HEK293 (cell line): ENCODE measurements around the gene KLF2.

ENCODE experiments used
- CTCF ChIA-PET: fragments of 350-600 bp; formaldehyde crosslinking; extraction: SDS; loops from one replicate; lab custom pipeline; 2021; ENCODE audit warnings: antibody characterized with exemption; lab: Yijun Ruan, JAX
- POLR2A ChIA-PET: fragments of 300-600 bp; formaldehyde crosslinking; extraction: SDS; loops from one replicate; lab custom pipeline; 2020; ENCODE audit warnings: antibody characterized with exemption, inconsistent platforms; lab: Yijun Ruan, JAX
- H3K27ac ChIP-seq: fragments of 200-500 bp; sonication (Bioruptor generic); 2 replicates; pipeline ENCODE4 v1.5.1; 2014; ENCODE audit warnings: low read depth, low read length, control low read depth, inconsistent platforms; ENCODE audit errors: extremely low read depth
- H3K36me3 ChIP-seq, 2 experiments: fragments of 200-500 bp in 1 of 2; sonication (Bioruptor generic) in 1 of 2; 1 replicate in 1 of 2; 2 replicates in 1 of 2; pipeline ENCODE4 v1.5.1; 2014 to 2017; ENCODE audit warnings: inconsistent platforms in 2 of 2, low read length in 2 of 2; ENCODE audit not compliant: control insufficient read depth in 2 of 2, insufficient read depth in 1 of 2
- H3K4me1 ChIP-seq: fragments of 200-500 bp; sonication (Bioruptor generic); 2 replicates; pipeline ENCODE4 v1.5.1; 2014; ENCODE audit warnings: mild to moderate bottlenecking, low read length, inconsistent platforms; ENCODE audit not compliant: control insufficient read depth, insufficient read depth
- H3K4me3 ChIP-seq: 2 replicates; pipeline ENCODE4 v1.5.1; 2011; ENCODE audit warnings: low read depth, mild to moderate bottlenecking, control low read depth, low read length, moderate library complexity
- H3K9me3 ChIP-seq: fragments of 200-500 bp; sonication (Bioruptor generic); 2 replicates; pipeline ENCODE4 v1.5.1; 2014; ENCODE audit warnings: low read depth, low read length, inconsistent platforms; ENCODE audit not compliant: control insufficient read depth, insufficient read depth
- GLIS1 ChIP-seq: fragments of 450-650 bp; formaldehyde crosslinking; IDR thresholded peaks from 2 replicates; pipeline ENCODE4 v1.5.1; 2016; ENCODE audit warnings: missing biosample characterization, missing genetic modification characterization
- HOXC10 ChIP-seq: sonication (generic); formaldehyde crosslinking; IDR thresholded peaks from 2 replicates; pipeline ENCODE4 v1.8.1; 2023; ENCODE audit warnings: mild to moderate bottlenecking, missing genetic modification reagents
- RBAK ChIP-seq: fragments of 450-650 bp; formaldehyde crosslinking; IDR thresholded peaks from 2 replicates; pipeline ENCODE4 v1.5.1; 2016; ENCODE audit warnings: missing biosample characterization, missing genetic modification characterization
- SP7 ChIP-seq: fragments of 450-650 bp; formaldehyde crosslinking; IDR thresholded peaks from 2 replicates; pipeline ENCODE4 v1.5.1; 2016; ENCODE audit warnings: missing biosample characterization, missing genetic modification characterization
- ZEB2 ChIP-seq: fragments of 450-650 bp; formaldehyde crosslinking; IDR thresholded peaks from 2 replicates; pipeline ENCODE4 v1.5.1; 2016; ENCODE audit warnings: missing biosample characterization, missing genetic modification characterization
- ZNF10 ChIP-seq: fragments of 450-650 bp; formaldehyde crosslinking; IDR thresholded peaks from 2 replicates; pipeline ENCODE4 v1.5.1; 2017; ENCODE audit warnings: missing biosample characterization, missing genetic modification characterization
- ZNF214 ChIP-seq: fragments of 450-650 bp; formaldehyde crosslinking; IDR thresholded peaks from 2 replicates; pipeline ENCODE4 v1.5.1; 2017; ENCODE audit warnings: missing biosample characterization, mild to moderate bottlenecking, missing genetic modification characterization, borderline replicate concordance
- ZNF248 ChIP-seq: fragments of 450-650 bp; formaldehyde crosslinking; IDR thresholded peaks from 2 replicates; pipeline ENCODE4 v1.5.1; 2017; ENCODE audit warnings: missing biosample characterization, missing genetic modification characterization
- ZNF341 ChIP-seq: fragments of 450-650 bp; formaldehyde crosslinking; IDR thresholded peaks from 2 replicates; pipeline ENCODE4; 2016; ENCODE audit warnings: low read depth, missing biosample characterization, missing genetic modification characterization
- ZNF416 ChIP-seq: fragments of 450-650 bp; formaldehyde crosslinking; IDR thresholded peaks from 2 replicates; pipeline ENCODE4 v1.5.1; 2016; ENCODE audit warnings: missing biosample characterization, missing genetic modification characterization
- ZNF660 ChIP-seq: fragments of 450-650 bp; IDR thresholded peaks from 2 replicates; pipeline ENCODE4 v1.5.1; 2018; ENCODE audit warnings: missing biosample characterization, mild to moderate bottlenecking, missing genetic modification characterization
- ZNF785 ChIP-seq: fragments of 450-650 bp; formaldehyde crosslinking; IDR thresholded peaks from 2 replicates; pipeline ENCODE4 v1.5.1; 2016; ENCODE audit warnings: missing biosample characterization, missing genetic modification characterization
- ZSCAN23 ChIP-seq: fragments of 450-650 bp; formaldehyde crosslinking; IDR thresholded peaks from 2 replicates; pipeline ENCODE4 v1.5.1; 2016; ENCODE audit warnings: missing biosample characterization, missing genetic modification characterization
- ZSCAN4 ChIP-seq: fragments of 450-650 bp; formaldehyde crosslinking; IDR thresholded peaks from 2 replicates; pipeline ENCODE4 v1.5.1; 2017; ENCODE audit warnings: missing biosample characterization, missing genetic modification characterization
- TF ChIP-seq, protein P1 (sequence below): fragments of 450-650 bp; formaldehyde crosslinking; optimal IDR thresholded peaks from 2 replicates; pipeline ENCODE3; 2016; ENCODE audit warnings: missing biosample characterization, mild to moderate bottlenecking, missing genetic modification characterization

Gene KLF2

DNA sequence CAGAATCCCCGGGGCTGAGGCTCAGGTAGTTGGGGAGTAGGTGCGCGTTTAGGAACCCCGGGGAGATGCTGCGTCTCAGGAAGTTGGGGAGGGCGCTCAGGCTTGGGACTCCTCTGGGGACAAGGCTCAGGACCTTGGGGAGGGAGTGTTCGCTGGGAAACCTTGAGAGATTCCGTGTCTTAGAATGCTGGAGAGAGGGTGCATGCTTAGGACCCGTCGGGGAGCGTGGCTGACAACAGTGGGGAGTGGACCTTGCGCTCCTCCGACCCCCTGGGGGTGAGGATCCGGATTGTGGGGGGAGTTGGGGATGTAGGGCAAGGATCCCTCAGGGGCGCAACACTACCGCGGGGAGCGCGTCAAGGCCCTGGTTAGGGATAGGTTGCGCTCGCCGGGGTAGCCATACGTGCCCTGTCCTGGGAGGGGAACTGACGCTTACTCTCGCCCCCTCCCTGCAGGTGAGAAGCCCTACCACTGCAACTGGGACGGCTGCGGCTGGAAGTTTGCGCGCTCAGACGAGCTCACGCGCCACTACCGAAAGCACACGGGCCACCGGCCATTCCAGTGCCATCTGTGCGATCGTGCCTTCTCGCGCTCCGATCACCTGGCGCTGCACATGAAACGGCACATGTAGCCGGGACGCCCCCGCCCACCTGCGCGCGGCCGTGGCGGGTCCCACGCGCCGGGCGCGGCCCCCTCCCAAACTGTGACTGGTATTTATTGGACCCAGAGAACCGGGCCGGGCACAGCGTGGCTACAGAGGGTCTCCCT lies 2.0 kb downstream of the KLF2 start:
- H3K36me3 ChIP-seq: peaks cover 0 to 12% of the 10 kb centered on the region in 2 experiments; a peak in 1 of 3 replicates
- no peak overlapping the region for H3K27ac ChIP-seq
- POLR2A ChIA-PET: no interaction called here
- no peak overlapping the region for H3K4me3 ChIP-seq
- TF ChIP-seq ZNF416 (tag by site-specific recombination) (no peak), ZNF341 (tag by site-specific recombination) (0 out of 2 replicates have a peak, but pooled peaks have one; percentile 8)
- H3K9me3 ChIP-seq: no peaks in the 10 kb centered on the region
- no peaks in the 10 kb centered on the region for H3K4me1 ChIP-seq
- CTCF ChIA-PET: no interaction called here

DNA sequence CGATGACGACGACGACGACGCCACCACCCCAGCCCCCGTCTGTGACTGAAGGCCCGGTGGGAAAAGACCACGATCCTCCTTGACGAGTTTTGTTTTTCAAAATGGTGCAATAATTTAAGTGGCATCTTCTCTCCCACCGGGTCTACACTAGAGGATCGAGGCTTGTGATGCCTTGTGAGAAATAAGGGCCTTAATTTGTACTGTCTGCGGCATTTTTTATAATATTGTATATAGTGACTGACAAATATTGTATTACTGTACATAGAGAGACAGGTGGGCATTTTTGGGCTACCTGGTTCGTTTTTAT lies 2.5 kb downstream of the KLF2 start:
- ChIA-PET POLR2A (no interaction called here), CTCF (interaction anchor here (1.3 kb wide), 1 partner anchor 56 kb away, joined by 6 read pairs; no protein-coding TSS in a partner anchor)
- Histone ChIP-seq H3K36me3 (peaks cover 0 to 12% of the 10 kb centered on the region in 2 experiments; a peak in 1 of 3 replicates), H3K27ac (no peak overlapping the region), H3K9me3 (no peaks in the 10 kb centered on the region), H3K4me1 (no peaks in the 10 kb centered on the region), H3K4me3 (no peak overlapping the region)
- TF ChIP-seq ZNF214 (tag by site-specific recombination) (no peak), HOXC10 (CRISPR knock-in tag) (no peak), SP7 (tag by site-specific recombination) (no peak), ZNF785 (tag by site-specific recombination) (no peak), GLIS1 (tag by site-specific recombination) (no peak), ZNF660 (tag by site-specific recombination) (no peak), RBAK (tag by site-specific recombination) (no peak), ZNF248 (tag by site-specific recombination) (no peak)
- TF ChIP-seq, protein P1, sequence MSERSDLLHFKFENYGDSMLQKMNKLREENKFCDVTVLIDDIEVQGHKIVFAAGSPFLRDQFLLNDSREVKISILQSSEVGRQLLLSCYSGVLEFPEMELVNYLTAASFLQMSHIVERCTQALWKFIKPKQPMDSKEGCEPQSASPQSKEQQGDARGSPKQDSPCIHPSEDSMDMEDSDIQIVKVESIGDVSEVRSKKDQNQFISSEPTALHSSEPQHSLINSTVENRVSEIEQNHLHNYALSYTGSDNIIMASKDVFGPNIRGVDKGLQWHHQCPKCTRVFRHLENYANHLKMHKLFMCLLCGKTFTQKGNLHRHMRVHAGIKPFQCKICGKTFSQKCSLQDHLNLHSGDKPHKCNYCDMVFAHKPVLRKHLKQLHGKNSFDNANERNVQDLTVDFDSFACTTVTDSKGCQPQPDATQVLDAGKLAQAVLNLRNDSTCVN (tag by site-specific recombination): no peak
- TF ChIP-seq, all 188 proteins: peak for 0

- H3K9me3 ChIP-seq: no peaks in the 10 kb centered on the region
- no peak overlapping the region for H3K27ac ChIP-seq
- ChIA-PET POLR2A (no interaction called here), CTCF (interaction anchor here (1.3 to 1.7 kb wide), 2 partner anchors 55 to 59 kb away, joined by 5 to 6 read pairs; no protein-coding TSS in a partner anchor)
- H3K4me1 ChIP-seq: no peaks in the 10 kb centered on the region
- no peak overlapping the region for H3K4me3 ChIP-seq
- TF ChIP-seq ZSCAN4 (no peak), ZEB2 (tag by site-specific recombination) (no peak), ZNF10 (tag by site-specific recombination) (no peak), ZSCAN23 (tag by site-specific recombination) (no peak)
- peaks cover 0 to 12% of the 10 kb centered on the region in 2 experiments; a peak in 1 of 3 replicates for H3K36me3 ChIP-seq
These were observed 2.9 kb downstream of the KLF2 start for GRCh38 chr19:16327501-16327900.
